H9 (cell line): ENCODE measurements around the gene OR10P1. TPM values are rescaled to one million over a fixed set of nuclear protein-coding genes. Genes with fewer than 3 reads are reported as not detected.

Experiments used
- DNase-seq: peaks from one replicate; pipeline ENCODE4 v3.0.0-alpha.2; 2017
- H2AFZ ChIP-seq: one replicate; pipeline ENCODE4 v1.6.1; 2013; ENCODE audit warnings: mild to moderate bottlenecking, low read length, control low read depth, moderate library complexity
- H2AK5ac ChIP-seq: 2 replicates; pipeline ENCODE4 v1.6.1; 2013; ENCODE audit warnings: low read length, control low read depth, mixed read lengths; ENCODE audit not compliant: insufficient read length
- H2BK120ac ChIP-seq: one replicate; pipeline ENCODE4 v1.6.1; 2013; ENCODE audit warnings: low read depth, mild to moderate bottlenecking, low read length, control low read depth, inconsistent platforms; ENCODE audit not compliant: poor library complexity, severe bottlenecking
- H2BK12ac ChIP-seq: 2 replicates; pipeline ENCODE4 v1.6.1; 2013; ENCODE audit warnings: low read length, control low read depth, mixed read lengths, low read depth; ENCODE audit not compliant: insufficient read length
- H2BK15ac ChIP-seq: 2 replicates; pipeline ENCODE4 v1.6.1; 2013; ENCODE audit warnings: low read depth, low read length, control low read depth
- H2BK20ac ChIP-seq: one replicate; pipeline ENCODE4 v1.6.1; 2013; ENCODE audit warnings: low read depth, mild to moderate bottlenecking, low read length, control low read depth, inconsistent platforms; ENCODE audit not compliant: poor library complexity, severe bottlenecking
- H2BK5ac ChIP-seq: 2 replicates; pipeline ENCODE4 v1.6.1; 2013; ENCODE audit warnings: low read length, control low read depth, mixed read lengths; ENCODE audit not compliant: insufficient read length
- H3K14ac ChIP-seq: 2 replicates; pipeline ENCODE4 v1.6.1; 2013; ENCODE audit warnings: low read length, control low read depth; ENCODE audit not compliant: insufficient read depth
- H3K18ac ChIP-seq: 2 replicates; pipeline ENCODE4 v1.6.1; 2013; ENCODE audit warnings: low read depth, mild to moderate bottlenecking, mixed read lengths, low read length, control low read depth; ENCODE audit not compliant: insufficient read length
- H3K23ac ChIP-seq: 2 replicates; pipeline ENCODE4 v1.6.1; 2013; ENCODE audit warnings: low read length, control low read depth, mixed read lengths, low read depth; ENCODE audit not compliant: insufficient read length
- H3K23me2 ChIP-seq: 2 replicates; pipeline ENCODE4 v1.6.1; 2013; ENCODE audit warnings: low read depth, mild to moderate bottlenecking, mixed read lengths, low read length, control low read depth; ENCODE audit not compliant: insufficient read length, poor library complexity, severe bottlenecking
- H3K27ac ChIP-seq: 2 replicates; pipeline ENCODE4 v1.5.1; 2013; ENCODE audit warnings: low read length, control low read depth, mixed read lengths, low read depth; ENCODE audit not compliant: insufficient read length
- H3K27me3 ChIP-seq: 2 replicates; pipeline ENCODE4 v1.6.1; 2013; ENCODE audit warnings: low read length, control low read depth, inconsistent platforms; ENCODE audit not compliant: insufficient read depth
- H3K4ac ChIP-seq: 2 replicates; pipeline ENCODE4 v1.6.1; 2013; ENCODE audit warnings: low read depth, mild to moderate bottlenecking, control low read depth, inconsistent platforms, low read length, moderate library complexity
- H3K4me1 ChIP-seq: 2 replicates; pipeline ENCODE4 v1.6.1; 2013; ENCODE audit warnings: low read length, control low read depth, inconsistent platforms; ENCODE audit not compliant: insufficient read depth
- H3K4me2 ChIP-seq: 2 replicates; pipeline ENCODE4 v1.6.1; 2013; ENCODE audit warnings: low read length, control low read depth, mixed read lengths; ENCODE audit not compliant: insufficient read length, insufficient read depth
- H3K56ac ChIP-seq: 2 replicates; pipeline ENCODE4 v1.6.1; 2013; ENCODE audit warnings: low read depth, mild to moderate bottlenecking, mixed read lengths, low read length, control low read depth; ENCODE audit not compliant: insufficient read length
- H3K79me1 ChIP-seq: 2 replicates; pipeline ENCODE4 v1.6.1; 2013; ENCODE audit warnings: low read depth, mild to moderate bottlenecking, moderate library complexity, low read length, control low read depth, inconsistent platforms; ENCODE audit not compliant: insufficient read depth, poor library complexity, severe bottlenecking
- H3K79me2 ChIP-seq: 2 replicates; pipeline ENCODE4 v1.6.1; 2013; ENCODE audit warnings: low read length, control low read depth, inconsistent platforms; ENCODE audit not compliant: insufficient read depth
- H3K9ac ChIP-seq: 2 replicates; pipeline ENCODE4 v1.6.1; 2013; ENCODE audit warnings: low read length, control low read depth, mixed read lengths; ENCODE audit not compliant: insufficient read length; ENCODE audit errors: extremely low read depth
- H3K9me3 ChIP-seq: one replicate; pipeline ENCODE4 v1.6.1; 2013; ENCODE audit warnings: low read depth, low read length, inconsistent platforms; ENCODE audit not compliant: control insufficient read depth
- H3T11ph ChIP-seq: one replicate; pipeline ENCODE4 v1.6.1; 2013; ENCODE audit warnings: mild to moderate bottlenecking, low read length, control low read depth, inconsistent platforms
- H4K20me1 ChIP-seq: one replicate; pipeline ENCODE4 v1.6.1; 2013; ENCODE audit not compliant: control insufficient read depth, insufficient read length, insufficient read depth
- H4K5ac ChIP-seq: 2 replicates; pipeline ENCODE4 v1.6.1; 2013; ENCODE audit warnings: low read depth, mild to moderate bottlenecking, mixed read lengths, low read length, control low read depth; ENCODE audit not compliant: insufficient read length
- H4K8ac ChIP-seq: replicated peaks from 2 replicates; pipeline ENCODE4 v1.6.1; 2013; ENCODE audit warnings: low read length, control low read depth, mixed read lengths, low read depth; ENCODE audit not compliant: insufficient read length
- H4K91ac ChIP-seq: 2 replicates; pipeline ENCODE4 v1.6.1; 2013; ENCODE audit warnings: low read depth, mild to moderate bottlenecking, moderate library complexity, mixed read lengths, low read length, control low read depth; ENCODE audit not compliant: insufficient read length
- H3K27ac Mint-ChIP-seq, 3 experiments: 2 replicates in 2 of 3; 3 replicates in 1 of 3; pipeline ENCODE4 v1.8.0; 2020 to 2021; ENCODE audit warnings: mixed read lengths in 3 of 3, mild to moderate bottlenecking in 1 of 3, moderate library complexity in 1 of 3
- H3K27me3 Mint-ChIP-seq: 2 replicates; pipeline ENCODE4 v1.8.0; 2021; ENCODE audit warnings: low read depth, mild to moderate bottlenecking, moderate library complexity, mixed read lengths
- H3K36me3 Mint-ChIP-seq, 3 experiments: 2 replicates in 2 of 3; 3 replicates in 1 of 3; pipeline ENCODE4 v1.8.0; 2020 to 2021; ENCODE audit warnings: low read depth in 3 of 3, mixed read lengths in 3 of 3; ENCODE audit not compliant: insufficient read depth in 1 of 3
- H3K4me1 Mint-ChIP-seq, 2 experiments: 2 replicates each; pipeline ENCODE4 v1.8.0; 2020; ENCODE audit warnings: mixed read lengths in 2 of 2
- H3K4me3 Mint-ChIP-seq, 2 experiments: 2 replicates in 1 of 2; 3 replicates in 1 of 2; pipeline ENCODE4 v1.8.0; 2020 to 2021; ENCODE audit warnings: mild to moderate bottlenecking in 2 of 2, mixed read lengths in 2 of 2, moderate library complexity in 1 of 2
- H3K9me3 Mint-ChIP-seq, 2 experiments: 2 replicates in 1 of 2; 3 replicates in 1 of 2; pipeline ENCODE4 v1.8.0; 2020; ENCODE audit warnings: mild to moderate bottlenecking in 2 of 2, mixed read lengths in 2 of 2, moderate library complexity in 1 of 2
- CTCF ChIP-seq: fragments of 200-600 bp; sonication (generic); conservative IDR thresholded peaks from 3 replicates; pipeline ENCODE4 v1.8.0; 2021; ENCODE audit warnings: antibody characterized with exemption, mild to moderate bottlenecking
- WGBS: extraction: QIAGEN DNeasy Blood & Tissue Kit; methylation state at CpG from one replicate; pipeline ENCODE4 v1.1.7; 2013; ENCODE audit warnings: missing lambda C conversion rate, low lambda C conversion rate, mixed read lengths; ENCODE audit not compliant: insufficient read length; ENCODE audit errors: extremely low coverage; 5-methylcytosine and 5-hydroxymethylcytosine counted together
- total RNA-seq: library from RNA; stranded (reverse); gene quantifications from 2 replicates; pipeline ENCODE4 v1.2.1, GENCODE V29; 2021

OR10P1 gene
- total RNA-seq, 1 experiment from 2014 or later, result not detected

GRCh38 chr12:55685671-55686070 lies 49.0 kb downstream of the OR10P1 start:
- H4K20me1 ChIP-seq, result no peaks in the 10 kb centered on the region

More at GRCh38 chr12:55685671-55686070, 49.0 kb downstream of the OR10P1 start:
- peaks cover 18 to 40% (median 31%) of the 10 kb centered on the region in 3 experiments; a peak in 6 of 7 replicates for H3K36me3 Mint-ChIP-seq
- no peaks in the 10 kb centered on the region for H3K9me3 Mint-ChIP-seq
- H3K79me2 ChIP-seq, result no peaks in the 10 kb centered on the region
- DNase-seq, result no peak
- H3K27ac ChIP-seq, result no peak overlapping the region
- no peak overlapping the region for H2BK120ac ChIP-seq
- no peaks in the 10 kb centered on the region for H3K79me1 ChIP-seq
- H3K18ac ChIP-seq, result no peak overlapping the region
- no peak overlapping the region for H2BK15ac ChIP-seq
- H3K4me2 ChIP-seq, result no peak overlapping the region
- H3K4ac ChIP-seq, result no peak overlapping the region
- no peak overlapping the region for H3K27ac Mint-ChIP-seq
- no peak overlapping the region for H3K9ac ChIP-seq
- H3K56ac ChIP-seq, result no peak overlapping the region
- no peaks in the 10 kb centered on the region for H3K23me2 ChIP-seq
- H2AK5ac ChIP-seq, result no peak overlapping the region
- no peak overlapping the region for H3K14ac ChIP-seq
- WGBS, result no CpG with 5 or more reads among the region's 5 CpGs
- H3T11ph ChIP-seq, result no peak overlapping the region
- no peak overlapping the region for H4K5ac ChIP-seq
- H3K27me3 Mint-ChIP-seq, result no peaks in the 10 kb centered on the region
- TF ChIP-seq CTCF, result no peak
- no peaks in the 10 kb centered on the region for H3K9me3 ChIP-seq
- H2BK20ac ChIP-seq, result no peak overlapping the region
- H4K91ac ChIP-seq, result no peak overlapping the region
- H4K8ac ChIP-seq, result no peak overlapping the region
- no peaks in the 10 kb centered on the region for H3K27me3 ChIP-seq
- H2BK5ac ChIP-seq, result no peak overlapping the region
- no peak overlapping the region for H3K23ac ChIP-seq
- no peaks in the 10 kb centered on the region for H3K4me1 ChIP-seq
- no peak overlapping the region for H2AFZ ChIP-seq
- H3K4me1 Mint-ChIP-seq, result peaks cover 20 to 21% of the 10 kb centered on the region in 2 experiments
- H3K4me3 Mint-ChIP-seq, result no peak overlapping the region
- no peak overlapping the region for H2BK12ac ChIP-seq
